ENCODE measurements around the gene LDLRAD3. TPM values are rescaled to one million over a fixed set of nuclear protein-coding genes. Genes with fewer than 3 reads are reported as not detected.
A peak's percentile ranks its signal among the peaks of the same experiment; 100 is the strongest.

The LDLRAD3 gene
- total RNA-seq, 1 donor from 2014 or later: 35.6 TPM

DNA sequence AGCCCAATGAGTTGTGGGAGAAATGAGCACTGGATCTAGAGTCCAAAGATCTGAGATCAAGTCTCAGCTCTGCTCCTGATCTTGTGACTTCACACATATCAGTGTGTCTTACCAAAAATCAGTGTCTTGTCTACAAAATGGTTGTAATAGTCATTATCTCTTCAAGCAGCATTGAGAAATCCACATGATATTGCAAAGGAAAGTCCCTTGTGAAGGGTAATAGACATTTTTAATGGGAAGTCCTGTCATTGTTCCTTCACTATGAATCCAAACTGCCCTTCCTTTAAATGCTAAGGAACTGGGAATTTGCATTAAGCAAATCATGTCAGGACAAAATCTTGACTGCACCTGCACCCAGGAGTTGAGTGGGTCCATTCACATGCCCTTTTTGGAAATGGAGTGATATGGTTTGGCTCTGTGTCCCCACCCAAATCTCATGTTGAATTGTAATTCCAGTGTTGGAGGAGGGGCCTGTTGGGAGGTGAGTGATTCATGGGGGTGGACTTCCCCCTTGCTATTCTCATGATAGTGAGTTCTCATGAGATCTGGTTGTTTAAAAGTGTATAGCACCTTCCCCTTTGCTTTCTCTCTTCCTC lies 294.3 kb downstream of the LDLRAD3 start:
- H3K4me3 ChIP-seq: no peak overlapping the region
- Mint-ChIP-seq H3K27ac (no peak overlapping the region), H3K27me3 (ENCODE audit: insufficient read depth, low read depth) (peaks cover 7% of the 10 kb centered on the region), H3K4me3 (no peak overlapping the region), H3K9me3 (no peaks in the 10 kb centered on the region), H3K4me1 (no peaks in the 10 kb centered on the region), H3K36me3 (peaks cover 3% of the 10 kb centered on the region)
- no peaks in the 10 kb centered on the region for H3K27me3 ChIP-seq
- no peak overlapping the region for H3K4me2 ChIP-seq
- H3F3A ChIP-seq (ENCODE audit: low read depth): no peaks in the 10 kb centered on the region
- H2AFZ ChIP-seq (replicated peaks): no peak overlapping the region
- no peak for DNase-seq (ENCODE audit: low spot score)
- no peaks in the 10 kb centered on the region for H3K36me3 ChIP-seq
- H4K20me1 ChIP-seq (ENCODE audit: low read depth): no peaks in the 10 kb centered on the region
- TF ChIP-seq CTCF (IDR thresholded peaks at IDR 0.05) (no peak), EZH2 (IDR thresholded peaks at IDR 0.05) (no peak), EZH2phosphoT487 (IDR thresholded peaks at IDR 0.05) (no peak)
- H3K27ac ChIP-seq: no peak overlapping the region
- H3K79me2 ChIP-seq (ENCODE audit: low read depth): no peaks in the 10 kb centered on the region
- H3K9me3 ChIP-seq (ENCODE audit: low read depth): no peaks in the 10 kb centered on the region
- no peak overlapping the region for H3K9ac ChIP-seq
- H3K4me1 ChIP-seq: no peaks in the 10 kb centered on the region

DNA sequence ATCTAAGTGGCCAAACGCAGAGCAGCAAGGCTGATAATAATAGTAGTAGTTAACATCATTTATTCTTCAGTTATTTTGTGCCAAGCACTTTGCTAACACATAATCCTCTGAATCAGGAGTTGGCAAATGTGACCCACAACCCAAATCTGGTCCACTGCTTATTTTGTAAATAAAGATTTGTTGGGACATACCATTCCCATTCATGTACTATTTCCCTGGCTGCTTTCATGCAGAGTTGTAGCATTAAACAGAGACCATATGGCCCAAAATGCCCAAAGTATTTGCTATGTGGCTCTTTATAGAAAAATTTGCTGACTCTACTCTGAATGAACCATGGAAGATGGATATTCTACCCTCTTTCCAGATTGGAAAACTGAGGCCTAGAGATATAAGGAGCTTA lies 295.0 kb downstream of the LDLRAD3 start:
- no peaks in the 10 kb centered on the region for H3F3A ChIP-seq (ENCODE audit: low read depth)
- peaks cover 3% of the 10 kb centered on the region for H3K36me3 Mint-ChIP-seq

DNA sequence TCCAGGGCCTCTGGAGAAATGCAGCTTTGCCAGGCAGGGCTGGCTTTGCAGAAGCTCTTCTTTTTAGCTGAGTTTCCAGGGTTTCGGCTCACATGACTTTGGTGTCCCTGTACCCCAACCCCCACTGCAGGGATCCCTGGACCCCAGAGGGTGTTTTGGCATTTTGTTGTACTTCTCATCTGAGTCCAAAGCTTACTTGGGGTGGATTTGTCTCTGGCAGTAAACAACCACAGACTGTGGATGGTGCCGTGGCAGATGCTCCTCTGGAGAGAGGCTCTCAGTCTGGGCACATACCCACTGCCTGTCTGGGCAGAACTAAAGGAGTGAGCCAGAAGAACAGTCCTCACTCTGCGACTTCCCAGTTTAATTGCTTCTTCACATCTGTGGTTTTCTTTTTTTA lies 295.8 kb downstream of the LDLRAD3 start:
- Histone ChIP-seq H3K9me3 (ENCODE audit: low read depth) (no peaks in the 10 kb centered on the region), H3F3A (ENCODE audit: low read depth) (no peaks in the 10 kb centered on the region), H3K4me1 (no peaks in the 10 kb centered on the region), H4K20me1 (ENCODE audit: low read depth) (no peaks in the 10 kb centered on the region), H3K9ac (peak overlapping the region; percentile 34), H3K4me2 (no peak overlapping the region), H3K4me3 (no peak overlapping the region), H3K27me3 (no peaks in the 10 kb centered on the region), H2AFZ (replicated peaks) (no peak overlapping the region), H3K79me2 (ENCODE audit: low read depth) (no peaks in the 10 kb centered on the region), H3K36me3 (no peaks in the 10 kb centered on the region), H3K27ac (no peak overlapping the region)
- Mint-ChIP-seq H3K9me3 (no peaks in the 10 kb centered on the region), H3K4me1 (no peaks in the 10 kb centered on the region), H3K27me3 (ENCODE audit: insufficient read depth, low read depth) (peaks cover 7% of the 10 kb centered on the region), H3K27ac (no peak overlapping the region), H3K36me3 (peaks cover 3% of the 10 kb centered on the region), H3K4me3 (no peak overlapping the region)
- no peak for DNase-seq (ENCODE audit: low spot score)
- TF ChIP-seq EZH2 (IDR thresholded peaks at IDR 0.05) (no peak), EZH2phosphoT487 (IDR thresholded peaks at IDR 0.05) (no peak), CTCF (IDR thresholded peaks at IDR 0.05) (no peak)

More for the DNA sequence above, 295.0 kb downstream of the LDLRAD3 start:
- no peak for TF ChIP-seq EZH2 (IDR thresholded peaks at IDR 0.05)
- no peak for TF ChIP-seq EZH2phosphoT487 (IDR thresholded peaks at IDR 0.05)
- no peak for TF ChIP-seq CTCF (IDR thresholded peaks at IDR 0.05)
- H3K4me3 ChIP-seq: no peak overlapping the region
- Mint-ChIP-seq H3K27me3 (ENCODE audit: insufficient read depth, low read depth) (peaks cover 7% of the 10 kb centered on the region), H3K4me1 (no peaks in the 10 kb centered on the region), H3K9me3 (no peaks in the 10 kb centered on the region), H3K4me3 (no peak overlapping the region), H3K27ac (no peak overlapping the region)
- H3K27me3 ChIP-seq: no peaks in the 10 kb centered on the region
- H3K4me2 ChIP-seq: no peak overlapping the region
- no peaks in the 10 kb centered on the region for H3K4me1 ChIP-seq
- no peak overlapping the region for H2AFZ ChIP-seq (replicated peaks)
- H3K27ac ChIP-seq: no peak overlapping the region
- no peaks in the 10 kb centered on the region for H3K36me3 ChIP-seq
- no peak for DNase-seq (ENCODE audit: low spot score)
- no peaks in the 10 kb centered on the region for H4K20me1 ChIP-seq (ENCODE audit: low read depth)
- no peak overlapping the region for H3K9ac ChIP-seq
- no peaks in the 10 kb centered on the region for H3K9me3 ChIP-seq (ENCODE audit: low read depth)
- H3K79me2 ChIP-seq (ENCODE audit: low read depth): no peaks in the 10 kb centered on the region
